Uterus (tissue), 4 donors: ENCODE data around the gene SLC4A11. TPM values are rescaled to one million over a fixed set of nuclear protein-coding genes. Genes with fewer than 3 reads are reported as not detected.

Source experiments
- DNase-seq, 2 donors: peaks; one replicate each; pipeline ENCODE4 v3.0.0-alpha.2; 2019 to 2020
- H3K27ac ChIP-seq, 2 donors: fragments of 200-600 bp; sonication (generic); 1 replicate in 1 of 2; 2 replicates in 1 of 2; pipeline ENCODE4 v1.5.1; 2016 to 2018
- H3K27me3 ChIP-seq, 2 donors: fragments of 200-600 bp; sonication (generic); one replicate each; pipeline ENCODE4 v1.5.1; 2018 to 2019; ENCODE audit warnings: control low read depth in 1 of 2
- H3K36me3 ChIP-seq, 2 donors: fragments of 200-600 bp; sonication (generic); one replicate each; pipeline ENCODE4 v1.5.1; 2019; ENCODE audit warnings: control low read depth in 1 of 2
- H3K4me1 ChIP-seq, 2 donors: fragments of 200-600 bp; sonication (generic); one replicate each; pipeline ENCODE4 v1.5.1; 2018 to 2019; ENCODE audit warnings: control low read depth in 1 of 2
- H3K4me3 ChIP-seq, 2 donors: fragments of 200-600 bp; sonication (generic); 1 replicate in 1 of 2; 2 replicates in 1 of 2; pipeline ENCODE4 v1.5.1; 2018 to 2019; ENCODE audit warnings: mild to moderate bottlenecking in 1 of 2
- H3K9me3 ChIP-seq, 2 donors: fragments of 200-600 bp; sonication (generic); one replicate each; pipeline ENCODE4 v1.5.1; 2019; ENCODE audit warnings: control low read depth in 1 of 2
- CTCF ChIP-seq, 4 experiments: fragments of 200-600 bp in 2 of 4; fragments of 450-650 bp in 2 of 4; sonication (generic) in 2 of 4; IDR thresholded peaks; one replicate each; pipeline ENCODE4 v1.5.1; 2016 to 2019; ENCODE audit warnings: antibody characterized with exemption in 4 of 4, mild to moderate bottlenecking in 2 of 4, moderate library complexity in 1 of 4
- POLR2A ChIP-seq, 2 donors: fragments of 450-650 bp; IDR thresholded peaks; one replicate each; pipeline ENCODE4 v1.6.1; 2016; ENCODE audit warnings: antibody characterized with exemption in 2 of 2, mild to moderate bottlenecking in 1 of 2, moderate library complexity in 1 of 2
- intact Hi-C: fragments of 100-400 bp; cut with DNase I; formaldehyde crosslinking; loops from one replicate; pipeline ENCODE4 v1.15.1; 2023; ENCODE audit warnings: low total_unique reads
- total RNA-seq, 4 donors: library from RNA; depleted of rRNA in 3 of 4; stranded (reverse); fragments of >200 nt in 3 of 4; gene quantifications; one replicate each; pipeline versions ENCODE4 v1.1.0 to v1.2.4, GENCODE V29; 2014 to 2023
- donor health status: DM: yes; HTN: yes; CAD: no.

The SLC4A11 gene
- under 1 TPM in 3 of 4 donors, not detected in 1; 0.29 to 0.91 (median 0.76) TPM for total RNA-seq

GRCh38 chr20:3239026-3239866, at the start of gene SLC4A11:
TSS of gene SLC4A11 (minus strand) at chr20:3239190. CDS start at chr20:3239137, 53 bp downstream.
- H3K4me1 ChIP-seq = peaks cover 0 to 9% of the 10 kb centered on the region in 2 donors
- intact Hi-C loops = no loop called here
- no peak within 1 kb of the TSS for H3K27ac ChIP-seq
- H3K36me3 ChIP-seq = no peaks in the 10 kb centered on the region
- H3K4me3 ChIP-seq = peak within 1 kb of the TSS; percentile 16 to 46
- H3K9me3 ChIP-seq = no peaks in the 10 kb centered on the region
- peaks cover 13 to 14% of the 10 kb centered on the region in 2 donors for H3K27me3 ChIP-seq
- DNase-seq = no peak
- TF ChIP-seq POLR2A (IDR thresholded peaks at IDR 0.05) = no peak
- TF ChIP-seq CTCF (IDR thresholded peaks at IDR 0.05) = no peak

- intact Hi-C loops = no loop called here
Observed at GRCh38 chr20:3283222-3283820, 44.3 kb upstream of the SLC4A11 start.

GRCh38 chr20:3282271-3283221, 43.6 kb upstream of the SLC4A11 start:
- no peaks in the 10 kb centered on the region for H3K36me3 ChIP-seq
- TF ChIP-seq CTCF (IDR thresholded peaks at IDR 0.05) (no peak), POLR2A (IDR thresholded peaks at IDR 0.05) (no peak)
- H3K27me3 ChIP-seq = no peaks in the 10 kb centered on the region
- H3K4me3 ChIP-seq = no peak overlapping the region
- H3K9me3 ChIP-seq = no peaks in the 10 kb centered on the region
- no peaks in the 10 kb centered on the region for H3K4me1 ChIP-seq
- DNase-seq = no peak
- intact Hi-C loops = no loop called here
- no peak overlapping the region for H3K27ac ChIP-seq

More at GRCh38 chr20:3283222-3283820, 44.3 kb upstream of the SLC4A11 start:
- no peak overlapping the region for H3K4me3 ChIP-seq
- no peaks in the 10 kb centered on the region for H3K4me1 ChIP-seq
- H3K27me3 ChIP-seq = no peaks in the 10 kb centered on the region
- TF ChIP-seq POLR2A (IDR thresholded peaks at IDR 0.05) = no peak
- TF ChIP-seq CTCF (IDR thresholded peaks at IDR 0.05) = no peak
- H3K9me3 ChIP-seq = no peaks in the 10 kb centered on the region
- no peaks in the 10 kb centered on the region for H3K36me3 ChIP-seq
- no peak overlapping the region for H3K27ac ChIP-seq
- DNase-seq = no peak

- Histone ChIP-seq H3K4me3 (no peak overlapping the region), H3K36me3 (no peaks in the 10 kb centered on the region)
- intact Hi-C loops = no loop called here
Observed at GRCh38 chr20:3281437-3281836, 42.4 kb upstream of the SLC4A11 start.

More at GRCh38 chr20:3281437-3281836, 42.4 kb upstream of the SLC4A11 start:
- H3K4me1 ChIP-seq = no peaks in the 10 kb centered on the region
- no peaks in the 10 kb centered on the region for H3K9me3 ChIP-seq
- no peak overlapping the region for H3K27ac ChIP-seq
- DNase-seq = no peak
- no peaks in the 10 kb centered on the region for H3K27me3 ChIP-seq
- TF ChIP-seq CTCF (IDR thresholded peaks at IDR 0.05) (no peak), POLR2A (IDR thresholded peaks at IDR 0.05) (no peak)
